ENCODE measurements around the gene CYTIP. TPM values are rescaled to one million over a fixed set of nuclear protein-coding genes. Genes with fewer than 3 reads are reported as not detected.

CYTIP gene
- total RNA-seq, result 199 and 206 TPM in 2 replicates

DNA sequence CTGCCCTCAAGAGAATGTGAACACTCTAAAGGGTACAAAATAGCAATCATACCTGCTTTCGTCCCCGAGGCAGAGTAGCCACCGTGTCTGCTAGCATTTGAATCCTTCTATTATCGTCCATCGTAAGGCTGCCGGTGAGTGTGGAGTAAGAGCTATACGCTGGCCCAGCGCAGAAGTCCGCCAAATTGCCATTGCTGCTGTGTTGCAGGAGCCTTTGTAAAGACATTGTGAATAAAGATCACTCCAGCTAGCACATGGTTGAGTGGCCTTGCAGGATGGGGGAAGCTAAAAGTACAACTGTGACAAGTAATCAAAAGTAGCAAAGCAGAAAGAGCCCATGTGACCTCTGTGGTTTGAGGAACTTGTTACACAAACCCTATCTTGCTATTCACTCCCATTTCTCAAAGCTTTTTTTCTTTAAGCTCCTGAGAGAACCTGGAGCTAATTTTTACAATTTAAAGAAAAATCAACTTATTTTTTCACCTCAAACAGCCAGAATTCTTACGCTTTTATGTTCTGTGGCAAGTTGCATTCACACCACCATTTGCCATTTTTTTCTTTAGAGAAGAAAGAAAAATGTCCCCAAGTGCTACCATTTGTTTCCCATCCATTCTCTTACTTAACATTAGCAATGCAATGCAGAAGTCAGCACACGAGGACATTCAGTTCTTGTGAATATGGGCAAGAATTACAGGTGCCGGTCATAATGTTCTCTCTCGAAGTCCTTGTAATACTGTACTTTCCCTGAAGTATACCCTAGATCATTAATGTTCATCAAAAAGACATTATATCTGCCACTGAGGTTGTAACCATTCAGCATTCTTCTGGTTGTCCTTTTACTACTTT lies at the start of gene CYTIP:
CYTIP (minus strand) TSS at position 295 of the 846 bp plus-strand sequence; CDS start at position 226, 69 bp downstream.
- intact Hi-C loops (cut with micrococcal nuclease), result loop anchor here (1.0 to 5.0 kb wide), 5 partner anchors 9 to 1102 kb away; no protein-coding TSS in a partner anchor
- Mint-ChIP-seq H3K27me3 (ENCODE audit: low read depth) (no peaks in the 10 kb centered on the region), H3K27ac (peak within 1 kb of the TSS; percentile 96), H3K9me3 (no peaks in the 10 kb centered on the region), H3K4me3 (ENCODE audit: low read depth) (peak within 1 kb of the TSS; percentile 98), H3K4me1 (ENCODE audit: low read depth) (peaks cover 47% of the 10 kb centered on the region), H3K36me3 (ENCODE audit: low read depth) (peaks cover 49% of the 10 kb centered on the region)
- peak; percentile 72 for DNase-seq (ENCODE audit: low spot score)

GRCh38 chr2:157492189-157492773 lies 48.4 kb upstream of the CYTIP start:
- H3K27ac Mint-ChIP-seq, result no peak overlapping the region
- H3K4me3 Mint-ChIP-seq (ENCODE audit: low read depth), result no peak overlapping the region
- no peaks in the 10 kb centered on the region for H3K27me3 Mint-ChIP-seq (ENCODE audit: low read depth)
- peak; percentile 56 for DNase-seq (ENCODE audit: low spot score)
- intact Hi-C loops (cut with micrococcal nuclease), result loop anchor here (1.0 to 10.0 kb wide), 5 partner anchors 105 to 1263 kb away; partner anchors contain the start of genes ACVR1C, CCDC148 and PKP4
- no peaks in the 10 kb centered on the region for H3K36me3 Mint-ChIP-seq (ENCODE audit: low read depth)
- no peaks in the 10 kb centered on the region for H3K9me3 Mint-ChIP-seq
- H3K4me1 Mint-ChIP-seq (ENCODE audit: low read depth), result peaks cover 47% of the 10 kb centered on the region

DNA sequence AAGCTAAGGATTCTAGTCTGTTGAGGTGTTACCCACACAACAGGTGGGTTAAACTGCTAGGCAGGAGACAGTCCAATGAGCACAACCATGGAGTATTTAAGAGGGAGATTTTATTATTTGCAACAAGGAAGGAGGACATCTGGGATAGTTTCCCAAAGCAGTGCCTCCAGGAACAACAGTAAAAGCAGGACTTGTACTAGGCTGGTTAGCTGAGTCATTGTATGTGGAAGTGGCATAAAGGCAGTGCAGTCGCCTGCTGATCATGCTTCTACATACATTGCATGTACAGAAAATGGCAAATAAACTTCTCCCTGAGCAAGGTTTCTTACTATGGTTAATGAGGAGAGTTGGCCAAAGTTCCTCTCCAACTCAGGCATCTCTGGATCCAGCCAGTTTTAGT lies 46.1 kb upstream of the CYTIP start:
- Mint-ChIP-seq H3K9me3 (peaks cover 2% of the 10 kb centered on the region), H3K27me3 (ENCODE audit: low read depth) (no peaks in the 10 kb centered on the region), H3K27ac (no peak overlapping the region), H3K36me3 (ENCODE audit: low read depth) (no peaks in the 10 kb centered on the region), H3K4me3 (ENCODE audit: low read depth) (no peak overlapping the region), H3K4me1 (ENCODE audit: low read depth) (peaks cover 63% of the 10 kb centered on the region)
- no peak for DNase-seq (ENCODE audit: low spot score)
- intact Hi-C loops (cut with micrococcal nuclease), result loop anchor here (5.0 to 10.0 kb wide), 4 partner anchors 135 to 1265 kb away; partner anchors contain the start of genes ACVR1C, CCDC148 and PKP4

- Mint-ChIP-seq H3K4me1 (ENCODE audit: low read depth) (peaks cover 63% of the 10 kb centered on the region), H3K9me3 (peaks cover 4% of the 10 kb centered on the region), H3K4me3 (ENCODE audit: low read depth) (no peak overlapping the region), H3K36me3 (ENCODE audit: low read depth) (no peaks in the 10 kb centered on the region), H3K27ac (no peak overlapping the region), H3K27me3 (ENCODE audit: low read depth) (no peaks in the 10 kb centered on the region)
- no peak for DNase-seq (ENCODE audit: low spot score)
- intact Hi-C loops (cut with micrococcal nuclease), result no loop called here
Measured at GRCh38 chr2:157488877-157489276, 45.0 kb upstream of the CYTIP start.

DNA sequence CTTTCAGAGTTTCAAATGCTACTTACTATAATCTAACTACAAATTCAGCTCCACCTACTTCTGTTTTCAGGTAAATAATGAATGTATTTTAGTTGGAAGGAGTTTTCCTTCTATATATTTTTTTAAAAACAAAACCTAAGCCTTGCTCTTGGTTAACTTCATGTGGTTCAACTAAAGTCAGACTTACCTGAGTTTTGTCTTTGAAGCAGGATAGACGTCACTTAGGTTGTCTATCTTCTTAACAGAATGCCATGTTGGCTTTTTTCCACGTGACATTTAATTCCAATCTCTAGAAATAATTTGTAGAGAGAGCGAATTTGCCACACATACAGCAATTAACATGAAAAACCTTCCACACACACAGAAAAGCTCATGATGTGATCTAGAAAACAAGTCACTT lies 43.9 kb upstream of the CYTIP start:
- no peak overlapping the region for H3K4me3 Mint-ChIP-seq (ENCODE audit: low read depth)
- H3K27ac Mint-ChIP-seq, result no peak overlapping the region
- H3K27me3 Mint-ChIP-seq (ENCODE audit: low read depth), result no peaks in the 10 kb centered on the region
- peaks cover 62% of the 10 kb centered on the region for H3K4me1 Mint-ChIP-seq (ENCODE audit: low read depth)
- DNase-seq (ENCODE audit: low spot score), result no peak
- intact Hi-C loops (cut with micrococcal nuclease), result no loop called here
- peaks cover 3% of the 10 kb centered on the region for H3K36me3 Mint-ChIP-seq (ENCODE audit: low read depth)
- H3K9me3 Mint-ChIP-seq, result peaks cover 4% of the 10 kb centered on the region

- H3K36me3 Mint-ChIP-seq (ENCODE audit: low read depth), result peaks cover 3% of the 10 kb centered on the region
- H3K4me1 Mint-ChIP-seq (ENCODE audit: low read depth), result peaks cover 63% of the 10 kb centered on the region
- peaks cover 4% of the 10 kb centered on the region for H3K9me3 Mint-ChIP-seq
- no peak for DNase-seq (ENCODE audit: low spot score)
- H3K27me3 Mint-ChIP-seq (ENCODE audit: low read depth), result no peaks in the 10 kb centered on the region
- intact Hi-C loops (cut with micrococcal nuclease), result no loop called here
- H3K27ac Mint-ChIP-seq, result no peak overlapping the region
- H3K4me3 Mint-ChIP-seq (ENCODE audit: low read depth), result peak overlapping the region; percentile 31
Measured at GRCh38 chr2:157487271-157487610, 43.4 kb upstream of the CYTIP start.

DNA sequence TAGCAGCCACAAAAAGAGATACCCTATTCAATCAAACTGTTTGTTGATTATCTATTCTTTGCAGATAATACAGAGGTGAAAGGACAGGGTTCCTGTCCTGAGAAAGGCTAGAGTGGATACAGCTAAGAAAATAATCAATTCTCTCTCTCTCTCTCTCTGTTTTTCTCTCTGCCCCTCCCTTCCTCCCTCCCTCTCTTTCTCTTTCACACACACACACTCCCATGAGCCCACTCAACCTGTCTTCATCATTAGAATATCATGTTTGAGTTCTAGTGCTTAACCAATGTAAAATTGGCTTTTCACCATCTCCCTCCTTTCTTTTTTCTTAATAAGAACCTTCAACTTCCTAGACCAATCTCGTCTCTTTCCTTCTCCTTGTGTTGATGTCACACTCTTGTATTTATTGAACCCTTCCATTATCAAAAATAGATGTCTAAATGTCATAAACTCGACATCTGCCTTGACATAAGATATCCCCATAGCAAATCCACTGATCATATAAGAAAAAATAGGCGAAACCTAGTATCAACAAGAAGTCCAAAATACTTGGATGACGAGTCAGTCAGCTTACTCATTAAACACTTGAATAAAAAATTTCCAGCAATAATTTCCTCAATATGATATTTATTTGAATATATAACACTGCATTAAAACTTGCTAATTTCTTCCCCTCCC lies 42.8 kb upstream of the CYTIP start:
- Mint-ChIP-seq H3K27me3 (ENCODE audit: low read depth) (no peaks in the 10 kb centered on the region), H3K4me3 (ENCODE audit: low read depth) (peak overlapping the region; percentile 31), H3K4me1 (ENCODE audit: low read depth) (peaks cover 60% of the 10 kb centered on the region), H3K9me3 (peaks cover 4% of the 10 kb centered on the region), H3K27ac (peak overlapping the region; percentile 5), H3K36me3 (ENCODE audit: low read depth) (peaks cover 3% of the 10 kb centered on the region)
- intact Hi-C loops (cut with micrococcal nuclease), result no loop called here
- DNase-seq (ENCODE audit: low spot score), result no peak

DNA sequence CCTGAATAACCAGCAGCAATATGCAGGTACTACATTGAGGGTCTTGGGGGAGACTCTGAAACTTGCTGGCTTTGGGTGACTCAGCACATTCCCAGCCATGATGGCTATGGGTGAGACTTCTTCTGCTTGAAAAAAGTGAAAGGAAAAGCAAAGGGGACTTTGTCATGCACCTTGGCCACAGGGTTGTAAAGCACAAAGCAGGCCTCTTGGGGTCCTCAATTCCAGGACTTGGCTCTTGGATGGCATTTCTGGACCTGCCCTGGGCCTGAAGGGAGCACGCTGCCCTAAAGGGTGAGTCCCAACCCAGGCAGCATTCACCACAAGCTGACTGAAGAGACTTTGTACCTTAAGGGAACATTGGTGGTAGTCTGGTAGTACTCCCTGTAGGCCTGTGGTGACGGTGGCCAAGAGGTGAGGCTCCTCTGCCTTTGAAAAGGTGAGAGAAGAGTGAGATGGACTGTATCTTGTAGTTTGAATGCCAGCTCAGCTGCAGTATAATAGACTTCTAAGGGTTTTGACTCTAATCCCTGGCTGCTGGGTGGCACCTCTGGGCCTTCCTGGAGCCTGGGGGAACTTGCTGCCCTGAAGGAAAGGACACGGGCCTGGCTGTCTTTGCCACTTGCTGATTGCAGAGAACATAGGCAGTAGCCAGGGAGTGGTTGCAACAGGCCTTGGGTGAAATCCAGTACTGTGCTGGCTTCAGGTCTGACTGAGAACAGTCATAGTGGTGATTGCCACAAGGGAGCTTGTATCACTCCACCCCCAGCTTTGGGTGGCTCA lies 36.5 kb upstream of the CYTIP start:
- peaks cover 13% of the 10 kb centered on the region for H3K9me3 Mint-ChIP-seq
- intact Hi-C loops (cut with micrococcal nuclease), result loop anchor here (2.0 to 5.0 kb wide), 4 partner anchors 68 to 417 kb away; partner anchors contain the start of gene ERMN
- peaks cover 70% of the 10 kb centered on the region for H3K4me1 Mint-ChIP-seq (ENCODE audit: low read depth)
- peak overlapping the region; percentile 68 for H3K4me3 Mint-ChIP-seq (ENCODE audit: low read depth)
- H3K27me3 Mint-ChIP-seq (ENCODE audit: low read depth), result no peaks in the 10 kb centered on the region
- no peak for DNase-seq (ENCODE audit: low spot score)
- H3K27ac Mint-ChIP-seq, result peak overlapping the region; percentile 91
- peaks cover 14% of the 10 kb centered on the region for H3K36me3 Mint-ChIP-seq (ENCODE audit: low read depth)

DNA sequence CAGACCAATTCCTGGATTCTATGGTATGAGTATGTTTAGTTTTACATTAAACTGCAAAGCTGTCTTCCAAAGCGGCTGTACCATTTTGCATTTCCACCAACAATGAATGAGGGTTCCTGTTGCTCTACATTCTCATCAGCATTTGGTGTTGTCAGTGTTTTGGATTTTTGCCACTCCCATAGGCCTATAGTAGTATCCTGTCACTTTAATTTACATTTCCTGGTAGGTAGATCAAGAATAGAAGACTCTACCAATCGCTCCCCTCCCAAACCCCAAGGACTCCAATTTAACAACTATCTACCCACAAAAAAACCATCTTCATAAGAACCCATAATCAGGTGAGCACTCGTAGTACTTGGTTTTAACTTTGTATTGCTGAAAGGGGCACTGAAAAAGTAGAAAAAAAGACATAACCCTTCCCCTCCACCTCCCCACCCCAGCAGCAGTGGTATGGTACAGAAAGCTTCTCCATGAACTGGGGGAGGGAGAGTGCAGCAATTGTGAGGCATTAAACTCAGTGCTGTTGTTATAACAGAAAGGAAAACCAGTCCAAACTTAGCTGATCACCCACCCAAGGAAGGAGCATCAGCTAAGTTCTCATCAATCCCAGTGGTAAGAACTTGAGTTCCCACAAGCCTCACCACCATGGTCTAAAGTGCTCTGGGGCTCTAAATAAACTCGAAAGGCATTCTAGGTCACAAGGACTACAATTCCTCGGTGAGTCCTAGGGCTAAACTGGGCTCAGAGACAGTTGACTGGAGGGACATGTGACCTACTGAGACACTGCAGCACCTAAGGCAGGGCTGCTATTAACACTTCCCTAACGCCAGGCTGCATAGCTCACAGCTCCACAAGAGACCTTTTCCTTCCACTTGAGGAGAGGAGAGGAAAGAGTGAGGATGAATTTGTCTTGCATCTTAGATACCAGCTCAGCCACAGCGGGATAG lies 35.5 kb upstream of the CYTIP start:
- Mint-ChIP-seq H3K9me3 (peaks cover 9% of the 10 kb centered on the region), H3K27me3 (ENCODE audit: low read depth) (no peaks in the 10 kb centered on the region), H3K4me3 (ENCODE audit: low read depth) (peak overlapping the region; percentile 68), H3K36me3 (ENCODE audit: low read depth) (peaks cover 14% of the 10 kb centered on the region), H3K27ac (peak overlapping the region; percentile 91), H3K4me1 (ENCODE audit: low read depth) (peaks cover 79% of the 10 kb centered on the region)
- intact Hi-C loops (cut with micrococcal nuclease), result loop anchor here (2.0 to 5.0 kb wide), 4 partner anchors 67 to 418 kb away; partner anchors contain the start of gene ERMN
- DNase-seq (ENCODE audit: low spot score), result no peak

DNA sequence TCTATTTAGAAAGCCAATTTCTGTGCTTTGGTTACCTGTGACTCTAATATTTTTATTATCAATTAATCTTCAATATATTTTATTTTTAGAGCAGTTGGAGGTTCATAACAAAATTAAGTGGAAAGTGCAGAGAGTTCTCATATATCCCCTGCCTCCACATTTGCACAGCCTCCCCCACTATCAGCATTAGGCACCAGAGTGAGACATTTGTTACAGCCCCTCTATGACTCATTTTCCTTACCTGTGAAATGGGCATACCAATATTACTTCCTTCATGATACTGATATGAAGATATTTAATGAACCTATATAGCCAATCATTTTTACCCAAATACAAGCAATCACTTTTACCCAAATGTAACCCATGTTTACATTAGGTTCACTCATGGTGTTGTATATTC lies 34.0 kb upstream of the CYTIP start:
- H3K4me1 Mint-ChIP-seq (ENCODE audit: low read depth), result peaks cover 91% of the 10 kb centered on the region
- no peak for DNase-seq (ENCODE audit: low spot score)
- peak overlapping the region; percentile 91 for H3K27ac Mint-ChIP-seq
- H3K4me3 Mint-ChIP-seq (ENCODE audit: low read depth), result no peak overlapping the region
- H3K27me3 Mint-ChIP-seq (ENCODE audit: low read depth), result no peaks in the 10 kb centered on the region
- H3K36me3 Mint-ChIP-seq (ENCODE audit: low read depth), result peaks cover 11% of the 10 kb centered on the region
- peaks cover 9% of the 10 kb centered on the region for H3K9me3 Mint-ChIP-seq
- intact Hi-C loops (cut with micrococcal nuclease), result loop anchor here (1.0 kb wide), 4 partner anchors 9 to 39 kb away; partner anchors contain the start of gene CYTIP

DNA sequence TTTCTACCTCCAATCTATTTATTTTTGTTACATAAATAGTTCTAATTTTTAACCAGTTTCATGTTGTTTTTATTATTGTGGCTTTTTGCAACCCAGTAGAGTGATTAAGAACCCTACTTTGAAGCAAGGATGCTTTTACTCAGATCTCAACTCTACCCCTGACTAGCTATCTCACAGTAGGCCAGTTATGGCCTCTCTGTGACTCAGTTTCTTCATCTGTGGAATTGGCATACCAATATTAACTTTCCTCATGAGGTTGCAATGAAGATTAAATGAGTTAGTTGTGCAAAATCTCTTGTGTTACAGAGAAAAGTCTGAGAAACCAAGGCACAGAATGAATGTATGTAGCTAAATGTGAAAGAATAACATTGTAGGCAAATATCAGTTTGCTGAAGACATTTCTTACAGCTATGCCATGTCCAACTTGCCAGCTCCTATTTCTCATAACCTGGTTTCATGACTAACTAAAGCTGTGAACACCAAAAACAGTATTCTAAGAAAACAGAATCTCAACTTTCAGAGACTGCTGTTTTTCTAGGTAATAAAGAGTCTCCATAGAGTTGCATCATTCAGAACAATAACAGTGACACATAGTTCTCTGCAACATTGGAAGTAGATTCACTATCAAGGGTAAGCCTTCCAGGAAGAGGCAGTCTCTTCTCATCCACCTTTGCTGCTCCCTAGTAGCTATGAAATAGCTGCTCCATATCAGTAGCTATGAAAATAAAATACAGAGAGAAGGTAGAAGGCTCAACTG lies 33.2 kb upstream of the CYTIP start:
- Mint-ChIP-seq H3K27ac (peak overlapping the region; percentile 94), H3K36me3 (ENCODE audit: low read depth) (peaks cover 10% of the 10 kb centered on the region), H3K4me3 (ENCODE audit: low read depth) (peak overlapping the region; percentile 47), H3K27me3 (ENCODE audit: low read depth) (no peaks in the 10 kb centered on the region), H3K4me1 (ENCODE audit: low read depth) (peaks cover 89% of the 10 kb centered on the region), H3K9me3 (peaks cover 9% of the 10 kb centered on the region)
- intact Hi-C loops (cut with micrococcal nuclease), result loop anchor here (1.0 kb wide), 4 partner anchors 8 to 38 kb away; partner anchors contain the start of gene CYTIP
- DNase-seq (ENCODE audit: low spot score), result no peak

Data from activated T-helper 2 cell treated with anti-CD3 and anti-CD28 coated beads, Interferon-gamma antibody, Interleukin-2, Interleukin-4, amounts not matched to agents 10 μg/mL and 5 μg/mL and 100 μg/mL, durations not matched to agents 14 hours and 24 hours and 36 hours (primary cell).